Neural progenitor cell (in vitro differentiated cells): Measurements from ENCODE around the gene ING1.

Experiments used
- CTCF ChIP-seq: fragments of 200-600 bp; sonication (generic); IDR thresholded peaks from 2 replicates; pipeline ENCODE4 v1.5.1; 2017; ENCODE audit warnings: antibody characterized with exemption, mild to moderate bottlenecking
- EZH2 ChIP-seq: fragments of 200-600 bp; sonication (generic); IDR thresholded peaks from 2 replicates; pipeline ENCODE4 v1.6.1; 2017; ENCODE audit warnings: antibody characterized with exemption, mild to moderate bottlenecking, moderate library complexity
- EZH2phosphoT487 ChIP-seq: fragments of 200-600 bp; sonication (generic); IDR thresholded peaks from 2 replicates; pipeline ENCODE4 v1.6.1; 2017; ENCODE audit warnings: antibody characterized with exemption

DNA sequence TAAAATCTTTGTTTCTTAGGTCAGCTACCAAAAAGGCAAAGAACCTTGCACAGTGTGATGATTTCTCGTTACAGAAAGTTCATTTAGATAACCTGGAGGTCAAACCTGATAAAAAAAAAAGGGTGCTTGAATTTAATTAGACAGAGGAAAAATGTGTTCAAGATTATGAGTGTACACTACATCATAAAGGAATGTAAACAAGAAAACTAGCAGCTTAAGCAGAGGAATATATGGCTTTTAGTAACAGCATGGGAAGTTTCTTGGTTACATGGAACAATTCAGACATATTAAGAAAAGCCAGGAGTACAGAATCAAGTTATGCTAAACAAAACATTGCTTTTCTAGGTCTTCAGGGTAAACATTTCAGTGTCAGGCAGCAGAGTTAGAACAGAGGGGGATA lies 32.9 kb downstream of the ING1 start:
- TF ChIP-seq CTCF (no peak), EZH2phosphoT487 (no peak), EZH2 (no peak)
